Suprapubic skin (tissue), 3 donors: ENCODE results near the gene METTL8.

Experiments used
- POLR2A ChIP-seq, 2 donors: fragments of 450-650 bp; IDR thresholded peaks; one replicate each; pipeline ENCODE4 v1.6.1; 2017; ENCODE audit warnings: antibody characterized with exemption in 2 of 2, mild to moderate bottlenecking in 2 of 2, moderate library complexity in 2 of 2
- TF ChIP-seq, protein P1 (sequence below), 2 donors: fragments of 200-600 bp in 1 of 2; fragments of 450-650 bp in 1 of 2; sonication (generic) in 1 of 2; IDR thresholded peaks; one replicate each; pipeline ENCODE4 v1.5.1; 2016 to 2019; ENCODE audit warnings: antibody characterized with exemption in 2 of 2, mild to moderate bottlenecking in 1 of 2, moderate library complexity in 1 of 2

DNA sequence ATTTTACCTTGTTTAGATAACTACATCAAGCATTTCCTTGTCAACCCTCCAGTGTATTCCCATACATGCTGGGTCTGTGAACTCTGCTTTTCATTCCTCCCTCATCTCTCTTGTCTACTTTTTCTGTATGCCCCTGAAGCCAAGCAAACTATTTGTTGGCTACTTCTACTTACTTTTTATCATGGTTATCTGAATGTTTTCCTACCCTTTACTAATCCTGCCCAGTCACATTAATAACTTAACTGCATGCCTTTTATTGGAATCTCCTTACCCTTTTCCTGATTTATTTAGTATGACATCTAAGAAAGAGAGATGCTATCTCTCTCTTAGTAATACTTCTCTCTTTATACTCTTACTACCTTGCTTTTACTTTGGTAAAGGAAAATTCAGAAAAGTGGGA lies 17.3 kb upstream of the METTL8 start:
- TF ChIP-seq POLR2A (IDR thresholded peaks at IDR 0.05), result no peak
- TF ChIP-seq, protein P1, sequence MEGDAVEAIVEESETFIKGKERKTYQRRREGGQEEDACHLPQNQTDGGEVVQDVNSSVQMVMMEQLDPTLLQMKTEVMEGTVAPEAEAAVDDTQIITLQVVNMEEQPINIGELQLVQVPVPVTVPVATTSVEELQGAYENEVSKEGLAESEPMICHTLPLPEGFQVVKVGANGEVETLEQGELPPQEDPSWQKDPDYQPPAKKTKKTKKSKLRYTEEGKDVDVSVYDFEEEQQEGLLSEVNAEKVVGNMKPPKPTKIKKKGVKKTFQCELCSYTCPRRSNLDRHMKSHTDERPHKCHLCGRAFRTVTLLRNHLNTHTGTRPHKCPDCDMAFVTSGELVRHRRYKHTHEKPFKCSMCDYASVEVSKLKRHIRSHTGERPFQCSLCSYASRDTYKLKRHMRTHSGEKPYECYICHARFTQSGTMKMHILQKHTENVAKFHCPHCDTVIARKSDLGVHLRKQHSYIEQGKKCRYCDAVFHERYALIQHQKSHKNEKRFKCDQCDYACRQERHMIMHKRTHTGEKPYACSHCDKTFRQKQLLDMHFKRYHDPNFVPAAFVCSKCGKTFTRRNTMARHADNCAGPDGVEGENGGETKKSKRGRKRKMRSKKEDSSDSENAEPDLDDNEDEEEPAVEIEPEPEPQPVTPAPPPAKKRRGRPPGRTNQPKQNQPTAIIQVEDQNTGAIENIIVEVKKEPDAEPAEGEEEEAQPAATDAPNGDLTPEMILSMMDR (IDR thresholded peaks at IDR 0.05), result no peak
